Transverse colon (tissue), 4 donors: ENCODE results near the gene HPX. TPM values are rescaled to one million over a fixed set of nuclear protein-coding genes. Genes with fewer than 3 reads are reported as not detected.

ENCODE experiments used
- DNase-seq: peaks from one replicate; pipeline ENCODE4 v3.0.0-alpha.2; 2019
- H3K27ac ChIP-seq, 4 donors: fragments of 200-600 bp; sonication (generic); 2 replicates each; pipeline ENCODE4 v1.5.1; 2016 to 2018; ENCODE audit warnings: inconsistent platforms in 4 of 4
- H3K27me3 ChIP-seq: fragments of 200-600 bp; sonication (generic); 2 replicates; pipeline ENCODE4 v1.5.1; 2017; ENCODE audit warnings: inconsistent platforms
- H3K36me3 ChIP-seq, 4 donors: fragments of 200-600 bp; sonication (generic); 2 replicates each; pipeline ENCODE4 v1.5.1; 2017 to 2019; ENCODE audit warnings: inconsistent platforms in 4 of 4
- H3K4me1 ChIP-seq, 4 donors: fragments of 200-600 bp; sonication (generic); 2 replicates each; pipeline ENCODE4 v1.5.1; 2017 to 2020; ENCODE audit warnings: inconsistent platforms in 4 of 4
- H3K4me3 ChIP-seq, 4 donors: fragments of 200-600 bp; sonication (generic); 1 replicate in 1 of 4; 2 replicates in 3 of 4; pipeline versions ENCODE4 v1.5.1 to v1.6.1; 2017 to 2019; ENCODE audit warnings: inconsistent platforms in 4 of 4
- H3K9me3 ChIP-seq, 2 donors: fragments of 200-600 bp; sonication (generic); 2 replicates each; pipeline ENCODE4 v1.5.1; 2017 to 2019; ENCODE audit warnings: inconsistent platforms in 2 of 2
- EP300 ChIP-seq: sonication (generic); formaldehyde crosslinking; IDR thresholded peaks from one replicate; pipeline ENCODE4 v1.6.1; 2017; ENCODE audit warnings: antibody characterized with exemption, low read depth
- POLR2A ChIP-seq: fragments of 450-650 bp; IDR thresholded peaks from one replicate; pipeline ENCODE4 v1.6.1; 2016; ENCODE audit warnings: antibody characterized with exemption, mild to moderate bottlenecking, moderate library complexity
- POLR2AphosphoS5 ChIP-seq, 3 donors: sonication (generic); formaldehyde crosslinking; IDR thresholded peaks; one replicate each; pipeline ENCODE4 v1.6.1; 2016; ENCODE audit warnings: antibody characterized with exemption in 3 of 3
- WGBS, 2 donors: methylation state at CpG; one replicate each; pipeline ENCODE4 v1.1.5; 2018; ENCODE audit warnings: low coverage in 1 of 2; 5-methylcytosine and 5-hydroxymethylcytosine counted together
- in situ Hi-C, 4 donors: fragments of 200-750 bp; cut with MboI; loops; one replicate each; pipeline versions ENCODE4 v1.15.0 to v1.15.1; 2017; ENCODE audit warnings: low sequenced_read_pairs in 3 of 4, low pct_ligation_motif_present in 1 of 4, low pct_unique_long_range_greater_than_20kb in 1 of 4
- intact Hi-C: fragments of 100-400 bp; cut with DNase I; formaldehyde crosslinking; loops from one replicate; pipeline ENCODE4 v1.15.1; 2023; ENCODE audit warnings: low total_unique reads
- total RNA-seq, 4 donors: library from RNA; depleted of rRNA; stranded (reverse); fragments of >200 nt; gene quantifications; one replicate each; pipeline ENCODE4 v1.1.0, GENCODE V29; 2016
- TF ChIP-seq, protein P1 (sequence below), 5 experiments: fragments of 200-600 bp in 3 of 5; fragments of 450-650 bp in 2 of 5; sonication (generic) in 3 of 5; IDR thresholded peaks; 1 replicate in 2 of 5; 2 replicates in 3 of 5; pipeline ENCODE4 v1.5.1; 2016 to 2017; ENCODE audit warnings: antibody characterized with exemption in 5 of 5, inconsistent platforms in 3 of 5, mild to moderate bottlenecking in 2 of 5, moderate library complexity in 1 of 5

Gene HPX
- total RNA-seq, 4 donors from 2014 or later = 1.8 to 4.6 TPM; not detected in 2

DNA sequence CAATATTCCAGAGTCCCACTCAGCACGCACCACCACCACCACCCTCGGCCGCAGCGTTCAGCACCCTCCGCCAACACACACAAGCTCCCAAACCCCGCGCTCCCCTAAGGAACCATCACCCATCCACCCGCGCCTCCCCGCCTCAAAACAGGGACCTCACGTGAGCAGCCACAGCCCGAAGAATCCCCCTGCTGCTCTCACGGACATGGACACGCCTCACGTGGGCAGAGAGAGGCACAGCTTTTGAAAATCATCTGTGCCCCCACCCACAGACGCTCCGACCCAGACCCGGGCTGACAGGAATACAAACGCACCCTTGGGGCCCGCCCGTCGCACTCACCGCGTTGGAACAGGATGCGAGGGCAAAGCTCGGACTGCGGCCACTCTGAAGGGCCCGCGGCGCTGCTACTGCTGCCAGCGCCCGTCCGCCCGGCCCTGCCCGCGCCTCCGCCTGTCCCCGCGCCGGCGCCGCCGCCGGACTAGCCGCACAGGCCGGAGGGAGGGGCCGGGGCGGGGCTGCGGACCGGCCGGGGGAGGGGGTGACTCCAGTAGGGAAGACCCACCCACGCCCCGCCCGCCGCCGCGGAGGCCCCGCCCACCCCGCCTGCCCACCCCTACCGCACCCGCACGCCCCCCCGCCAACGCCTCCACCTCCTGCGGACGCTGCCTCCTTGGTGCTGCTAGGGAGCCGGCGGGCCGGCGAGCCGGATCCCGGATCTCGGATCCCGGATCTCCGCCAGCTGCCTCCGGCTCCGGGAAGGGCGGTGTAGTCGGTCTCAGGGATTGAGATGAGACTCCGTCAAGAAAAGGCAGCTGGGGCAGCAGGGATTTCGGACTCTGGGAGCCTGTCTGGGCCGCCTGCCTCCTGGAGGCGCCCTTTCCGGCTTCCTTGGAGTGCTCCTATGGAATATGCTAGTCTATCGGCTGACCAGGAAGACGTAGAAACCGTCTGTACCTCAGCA, 32.9 kb upstream of the HPX start, which contains the start of gene TRIM3:
Gene TRIM3 (minus strand): TSS at position 491 of the 962 bp plus-strand sequence. CDS start 8,246 bp downstream, outside the sequence.
- Histone ChIP-seq H3K4me3 (peak within 1 kb of the TSS; percentile 55 to 77 (median 72)), H3K9me3 (no peaks in the 10 kb centered on the region), H3K36me3 (peaks cover 0 to 9% (median 0%) of the 10 kb centered on the region in 4 donors), H3K4me1 (peaks cover 20 to 61% (median 45%) of the 10 kb centered on the region in 4 donors), H3K27ac (peak within 1 kb of the TSS; percentile 92 to 99 (median 97)), H3K27me3 (no peaks in the 10 kb centered on the region)
- in situ Hi-C loops (loop anchor here in 1 of 4 donors (10.0 kb wide), 1 partner anchor 131 kb away; the partner anchor contains the start of genes ILK and RRP8), intact Hi-C loops (no loop called here)
- peak; percentile 58 to 80 (median 79) for TF ChIP-seq POLR2AphosphoS5 (IDR thresholded peaks at IDR 0.05)
- peak; percentile 85 for TF ChIP-seq POLR2A
- TF ChIP-seq, protein P1, sequence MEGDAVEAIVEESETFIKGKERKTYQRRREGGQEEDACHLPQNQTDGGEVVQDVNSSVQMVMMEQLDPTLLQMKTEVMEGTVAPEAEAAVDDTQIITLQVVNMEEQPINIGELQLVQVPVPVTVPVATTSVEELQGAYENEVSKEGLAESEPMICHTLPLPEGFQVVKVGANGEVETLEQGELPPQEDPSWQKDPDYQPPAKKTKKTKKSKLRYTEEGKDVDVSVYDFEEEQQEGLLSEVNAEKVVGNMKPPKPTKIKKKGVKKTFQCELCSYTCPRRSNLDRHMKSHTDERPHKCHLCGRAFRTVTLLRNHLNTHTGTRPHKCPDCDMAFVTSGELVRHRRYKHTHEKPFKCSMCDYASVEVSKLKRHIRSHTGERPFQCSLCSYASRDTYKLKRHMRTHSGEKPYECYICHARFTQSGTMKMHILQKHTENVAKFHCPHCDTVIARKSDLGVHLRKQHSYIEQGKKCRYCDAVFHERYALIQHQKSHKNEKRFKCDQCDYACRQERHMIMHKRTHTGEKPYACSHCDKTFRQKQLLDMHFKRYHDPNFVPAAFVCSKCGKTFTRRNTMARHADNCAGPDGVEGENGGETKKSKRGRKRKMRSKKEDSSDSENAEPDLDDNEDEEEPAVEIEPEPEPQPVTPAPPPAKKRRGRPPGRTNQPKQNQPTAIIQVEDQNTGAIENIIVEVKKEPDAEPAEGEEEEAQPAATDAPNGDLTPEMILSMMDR (IDR thresholded peaks at IDR 0.05) = peak in 3 of 5 experiments; percentile 9 to 25 (median 13)
- no peak for TF ChIP-seq EP300
- 3% methylated on average over 57 of the region's 87 CpGs; no CpG with 5 or more reads in 1 of the 2 donors for WGBS, 2 donors
- DNase-seq = peak; percentile 96

DNA sequence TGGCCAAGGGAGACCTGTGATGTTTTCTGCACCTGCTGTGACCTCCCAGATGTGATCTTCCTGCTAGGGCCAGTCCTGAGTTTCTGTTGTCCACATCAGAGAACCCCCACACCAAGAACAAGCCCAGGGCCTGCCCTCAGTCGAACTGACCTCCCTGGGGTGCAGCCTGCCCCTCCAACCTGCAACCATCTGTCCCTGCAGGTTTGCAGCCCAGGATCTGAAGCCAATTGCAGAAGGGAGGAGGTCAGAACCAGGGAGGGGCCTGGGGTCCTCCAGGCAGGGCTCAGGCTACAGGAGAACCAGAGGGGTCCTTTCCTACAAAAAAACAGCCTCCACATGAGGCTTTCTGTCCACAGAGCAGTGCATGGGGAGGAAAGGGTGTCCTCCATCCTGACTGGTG, 32.1 kb upstream of the HPX start:
- WGBS, 2 donors = 67% methylated on average over 1 of the region's 1 CpG; no CpG with 5 or more reads in 1 of the 2 donors
- no peaks in the 10 kb centered on the region for H3K9me3 ChIP-seq
- peaks cover 20 to 62% (median 46%) of the 10 kb centered on the region in 4 donors for H3K4me1 ChIP-seq
- TF ChIP-seq, protein P1 (IDR thresholded peaks at IDR 0.05) = no peak
- TF ChIP-seq EP300 = no peak
- TF ChIP-seq POLR2A = no peak
- TF ChIP-seq POLR2AphosphoS5 (IDR thresholded peaks at IDR 0.05) = no peak
- peaks cover 0 to under 1% (median 0%) of the 10 kb centered on the region in 4 donors for H3K36me3 ChIP-seq
- intact Hi-C loops (no loop called here), in situ Hi-C loops (loop anchor here in 1 of 4 donors (10.0 kb wide), 1 partner anchor 132 kb away; the partner anchor contains the start of genes ILK and RRP8)
- peak overlapping the region; percentile 55 to 77 (median 72) for H3K4me3 ChIP-seq
- no peaks in the 10 kb centered on the region for H3K27me3 ChIP-seq
- peak overlapping the region; percentile 92 to 99 (median 97) for H3K27ac ChIP-seq
- DNase-seq = no peak

DNA sequence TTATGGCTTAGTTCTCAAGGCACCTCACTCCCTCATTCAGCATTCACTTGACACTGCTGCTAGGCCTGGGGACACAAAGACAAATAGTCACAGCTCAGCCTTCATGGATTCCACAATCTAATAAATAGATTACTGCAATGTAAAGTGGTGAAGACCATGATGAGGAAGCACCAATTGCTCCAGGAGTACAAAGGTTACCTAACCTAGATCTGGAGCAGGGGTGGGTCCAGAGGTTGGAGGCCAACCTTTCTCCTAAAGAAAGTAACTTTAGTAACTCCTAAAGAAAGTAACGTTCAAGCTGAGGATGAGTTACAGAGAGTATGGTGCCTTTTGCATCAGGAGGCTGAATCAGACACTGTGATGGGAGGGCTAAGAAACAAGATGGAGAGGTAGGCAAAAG, 28.8 kb upstream of the HPX start:
- Histone ChIP-seq H3K4me1 (peaks cover 20 to 49% (median 30%) of the 10 kb centered on the region in 4 donors), H3K9me3 (no peaks in the 10 kb centered on the region), H3K36me3 (no peaks in the 10 kb centered on the region), H3K27ac (peak overlapping the region; percentile 62 to 73 (median 66)), H3K27me3 (no peaks in the 10 kb centered on the region), H3K4me3 (no peak overlapping the region)
- in situ Hi-C loops (no loop called here), intact Hi-C loops (no loop called here)
- DNase-seq = no peak
- TF ChIP-seq, protein P1 (IDR thresholded peaks at IDR 0.05) = no peak
- no peak for TF ChIP-seq POLR2AphosphoS5 (IDR thresholded peaks at IDR 0.05)
- no peak for TF ChIP-seq POLR2A
- TF ChIP-seq EP300 = no peak
- 17 to 78% methylated on average over 1 of the region's 1 CpG for WGBS, 2 donors
